H9 (cell line): ENCODE results near the gene KIF18B. TPM values are rescaled to one million over a fixed set of nuclear protein-coding genes. Genes with fewer than 3 reads are reported as not detected.

Experiments used
- DNase-seq: peaks from one replicate; pipeline ENCODE4 v3.0.0-alpha.2; 2017
- H2AFZ ChIP-seq: one replicate; pipeline ENCODE4 v1.6.1; 2013; ENCODE audit warnings: mild to moderate bottlenecking, low read length, control low read depth, moderate library complexity
- H2AK5ac ChIP-seq: 2 replicates; pipeline ENCODE4 v1.6.1; 2013; ENCODE audit warnings: low read length, control low read depth, mixed read lengths; ENCODE audit not compliant: insufficient read length
- H2BK120ac ChIP-seq: one replicate; pipeline ENCODE4 v1.6.1; 2013; ENCODE audit warnings: low read depth, mild to moderate bottlenecking, low read length, control low read depth, inconsistent platforms; ENCODE audit not compliant: poor library complexity, severe bottlenecking
- H2BK12ac ChIP-seq: 2 replicates; pipeline ENCODE4 v1.6.1; 2013; ENCODE audit warnings: low read length, control low read depth, mixed read lengths, low read depth; ENCODE audit not compliant: insufficient read length
- H2BK15ac ChIP-seq: 2 replicates; pipeline ENCODE4 v1.6.1; 2013; ENCODE audit warnings: low read depth, low read length, control low read depth
- H2BK20ac ChIP-seq: one replicate; pipeline ENCODE4 v1.6.1; 2013; ENCODE audit warnings: low read depth, mild to moderate bottlenecking, low read length, control low read depth, inconsistent platforms; ENCODE audit not compliant: poor library complexity, severe bottlenecking
- H2BK5ac ChIP-seq: 2 replicates; pipeline ENCODE4 v1.6.1; 2013; ENCODE audit warnings: low read length, control low read depth, mixed read lengths; ENCODE audit not compliant: insufficient read length
- H3K14ac ChIP-seq: 2 replicates; pipeline ENCODE4 v1.6.1; 2013; ENCODE audit warnings: low read length, control low read depth; ENCODE audit not compliant: insufficient read depth
- H3K18ac ChIP-seq: 2 replicates; pipeline ENCODE4 v1.6.1; 2013; ENCODE audit warnings: low read depth, mild to moderate bottlenecking, mixed read lengths, low read length, control low read depth; ENCODE audit not compliant: insufficient read length
- H3K23ac ChIP-seq: 2 replicates; pipeline ENCODE4 v1.6.1; 2013; ENCODE audit warnings: low read length, control low read depth, mixed read lengths, low read depth; ENCODE audit not compliant: insufficient read length
- H3K23me2 ChIP-seq: 2 replicates; pipeline ENCODE4 v1.6.1; 2013; ENCODE audit warnings: low read depth, mild to moderate bottlenecking, mixed read lengths, low read length, control low read depth; ENCODE audit not compliant: insufficient read length, poor library complexity, severe bottlenecking
- H3K27ac ChIP-seq: 2 replicates; pipeline ENCODE4 v1.5.1; 2013; ENCODE audit warnings: low read length, control low read depth, mixed read lengths, low read depth; ENCODE audit not compliant: insufficient read length
- H3K27me3 ChIP-seq: 2 replicates; pipeline ENCODE4 v1.6.1; 2013; ENCODE audit warnings: low read length, control low read depth, inconsistent platforms; ENCODE audit not compliant: insufficient read depth
- H3K4ac ChIP-seq: 2 replicates; pipeline ENCODE4 v1.6.1; 2013; ENCODE audit warnings: low read depth, mild to moderate bottlenecking, control low read depth, inconsistent platforms, low read length, moderate library complexity
- H3K4me1 ChIP-seq: 2 replicates; pipeline ENCODE4 v1.6.1; 2013; ENCODE audit warnings: low read length, control low read depth, inconsistent platforms; ENCODE audit not compliant: insufficient read depth
- H3K4me2 ChIP-seq: 2 replicates; pipeline ENCODE4 v1.6.1; 2013; ENCODE audit warnings: low read length, control low read depth, mixed read lengths; ENCODE audit not compliant: insufficient read length, insufficient read depth
- H3K56ac ChIP-seq: 2 replicates; pipeline ENCODE4 v1.6.1; 2013; ENCODE audit warnings: low read depth, mild to moderate bottlenecking, mixed read lengths, low read length, control low read depth; ENCODE audit not compliant: insufficient read length
- H3K79me1 ChIP-seq: 2 replicates; pipeline ENCODE4 v1.6.1; 2013; ENCODE audit warnings: low read depth, mild to moderate bottlenecking, moderate library complexity, low read length, control low read depth, inconsistent platforms; ENCODE audit not compliant: insufficient read depth, poor library complexity, severe bottlenecking
- H3K79me2 ChIP-seq: 2 replicates; pipeline ENCODE4 v1.6.1; 2013; ENCODE audit warnings: low read length, control low read depth, inconsistent platforms; ENCODE audit not compliant: insufficient read depth
- H3K9ac ChIP-seq: 2 replicates; pipeline ENCODE4 v1.6.1; 2013; ENCODE audit warnings: low read length, control low read depth, mixed read lengths; ENCODE audit not compliant: insufficient read length; ENCODE audit errors: extremely low read depth
- H3K9me3 ChIP-seq: one replicate; pipeline ENCODE4 v1.6.1; 2013; ENCODE audit warnings: low read depth, low read length, inconsistent platforms; ENCODE audit not compliant: control insufficient read depth
- H3T11ph ChIP-seq: one replicate; pipeline ENCODE4 v1.6.1; 2013; ENCODE audit warnings: mild to moderate bottlenecking, low read length, control low read depth, inconsistent platforms
- H4K20me1 ChIP-seq: one replicate; pipeline ENCODE4 v1.6.1; 2013; ENCODE audit not compliant: control insufficient read depth, insufficient read length, insufficient read depth
- H4K5ac ChIP-seq: 2 replicates; pipeline ENCODE4 v1.6.1; 2013; ENCODE audit warnings: low read depth, mild to moderate bottlenecking, mixed read lengths, low read length, control low read depth; ENCODE audit not compliant: insufficient read length
- H4K8ac ChIP-seq: replicated peaks from 2 replicates; pipeline ENCODE4 v1.6.1; 2013; ENCODE audit warnings: low read length, control low read depth, mixed read lengths, low read depth; ENCODE audit not compliant: insufficient read length
- H4K91ac ChIP-seq: 2 replicates; pipeline ENCODE4 v1.6.1; 2013; ENCODE audit warnings: low read depth, mild to moderate bottlenecking, moderate library complexity, mixed read lengths, low read length, control low read depth; ENCODE audit not compliant: insufficient read length
- H3K27ac Mint-ChIP-seq, 3 experiments: 2 replicates in 2 of 3; 3 replicates in 1 of 3; pipeline ENCODE4 v1.8.0; 2020 to 2021; ENCODE audit warnings: mixed read lengths in 3 of 3, mild to moderate bottlenecking in 1 of 3, moderate library complexity in 1 of 3
- H3K27me3 Mint-ChIP-seq: 2 replicates; pipeline ENCODE4 v1.8.0; 2021; ENCODE audit warnings: low read depth, mild to moderate bottlenecking, moderate library complexity, mixed read lengths
- H3K36me3 Mint-ChIP-seq, 3 experiments: 2 replicates in 2 of 3; 3 replicates in 1 of 3; pipeline ENCODE4 v1.8.0; 2020 to 2021; ENCODE audit warnings: low read depth in 3 of 3, mixed read lengths in 3 of 3; ENCODE audit not compliant: insufficient read depth in 1 of 3
- H3K4me1 Mint-ChIP-seq, 2 experiments: 2 replicates each; pipeline ENCODE4 v1.8.0; 2020; ENCODE audit warnings: mixed read lengths in 2 of 2
- H3K4me3 Mint-ChIP-seq, 2 experiments: 2 replicates in 1 of 2; 3 replicates in 1 of 2; pipeline ENCODE4 v1.8.0; 2020 to 2021; ENCODE audit warnings: mild to moderate bottlenecking in 2 of 2, mixed read lengths in 2 of 2, moderate library complexity in 1 of 2
- H3K9me3 Mint-ChIP-seq, 2 experiments: 2 replicates in 1 of 2; 3 replicates in 1 of 2; pipeline ENCODE4 v1.8.0; 2020; ENCODE audit warnings: mild to moderate bottlenecking in 2 of 2, mixed read lengths in 2 of 2, moderate library complexity in 1 of 2
- CTCF ChIP-seq: fragments of 200-600 bp; sonication (generic); conservative IDR thresholded peaks from 3 replicates; pipeline ENCODE4 v1.8.0; 2021; ENCODE audit warnings: antibody characterized with exemption, mild to moderate bottlenecking
- WGBS: extraction: QIAGEN DNeasy Blood & Tissue Kit; methylation state at CpG from one replicate; pipeline ENCODE4 v1.1.7; 2013; ENCODE audit warnings: missing lambda C conversion rate, low lambda C conversion rate, mixed read lengths; ENCODE audit not compliant: insufficient read length; ENCODE audit errors: extremely low coverage; 5-methylcytosine and 5-hydroxymethylcytosine counted together
- total RNA-seq: library from RNA; stranded (reverse); gene quantifications from 2 replicates; pipeline ENCODE4 v1.2.1, GENCODE V29; 2021

The KIF18B gene
- total RNA-seq, 1 experiment from 2014 or later = 51.8 TPM

- Histone ChIP-seq H3K18ac (no peak overlapping the region), H2BK12ac (no peak overlapping the region), H4K8ac (no peak overlapping the region), H2BK15ac (no peak overlapping the region), H3K79me2 (no peaks in the 10 kb centered on the region), H3K4ac (no peak overlapping the region), H2BK120ac (no peak overlapping the region), H3K4me1 (no peaks in the 10 kb centered on the region), H3K27ac (no peak overlapping the region), H3K4me2 (no peak overlapping the region), H3K9me3 (no peaks in the 10 kb centered on the region), H2AK5ac (no peak overlapping the region), H3K23me2 (no peaks in the 10 kb centered on the region), H3T11ph (no peak overlapping the region), H3K79me1 (no peaks in the 10 kb centered on the region), H2AFZ (no peak overlapping the region), H4K5ac (no peak overlapping the region), H3K27me3 (no peaks in the 10 kb centered on the region), H2BK20ac (no peak overlapping the region), H3K56ac (no peak overlapping the region), H3K14ac (no peak overlapping the region), H2BK5ac (no peak overlapping the region), H3K9ac (no peak overlapping the region), H4K20me1 (no peaks in the 10 kb centered on the region), H4K91ac (no peak overlapping the region), H3K23ac (no peak overlapping the region)
- Mint-ChIP-seq H3K4me1 (peaks cover 18 to 32% of the 10 kb centered on the region in 2 experiments), H3K4me3 (no peak overlapping the region), H3K27me3 (peaks cover 16% of the 10 kb centered on the region), H3K9me3 (no peaks in the 10 kb centered on the region; a peak in 1 of 5 replicates), H3K27ac (no peak overlapping the region), H3K36me3 (no peaks in the 10 kb centered on the region; a peak in 1 of 7 replicates)
- no CpG with 5 or more reads among the region's 17 CpGs for whole genome bisulfite sequencing
- no peak for DNase-seq
- no peak for TF ChIP-seq CTCF
Observed at GRCh38 chr17:44989552-44990138, 42.1 kb upstream of the KIF18B start.
